BJ (cell line): ENCODE results near the gene SEPTIN1. TPM values are rescaled to one million over a fixed set of nuclear protein-coding genes. Genes with fewer than 3 reads are reported as not detected.
A peak's percentile ranks its signal among the peaks of the same experiment; 100 is the strongest.
"Not testable (repeated sequence)": the region's sequence is repeated elsewhere in the genome, so short reads cannot be mapped to it uniquely, and the experiment has no call there.

Experiments used
- CTCF ChIA-PET: fragments of 350-600 bp; formaldehyde crosslinking; extraction: SDS; loops from one replicate; lab custom pipeline; 2021; ENCODE audit warnings: antibody characterized with exemption, inconsistent platforms; lab: Yijun Ruan, JAX
- POLR2A ChIA-PET: fragments of 300-600 bp; sonication (Branson Sonifier 250); formaldehyde crosslinking; extraction: SDS; loops from one replicate; lab custom pipeline; 2021; ENCODE audit warnings: antibody characterized with exemption; lab: Charles Lee
- DNase-seq: peaks from one replicate; pipeline ENCODE4 v3.0.0-alpha.2; 2011; ENCODE audit warnings: low read depth
- H3K27me3 ChIP-seq: 2 replicates; pipeline ENCODE4 v1.6.0; 2011; ENCODE audit warnings: low read length; ENCODE audit not compliant: control insufficient read depth, insufficient read depth
- H3K36me3 ChIP-seq: 2 replicates; pipeline ENCODE4 v1.5.1; 2011; ENCODE audit warnings: low read length; ENCODE audit not compliant: control insufficient read depth, insufficient read depth
- H3K4me3 ChIP-seq: 2 replicates; pipeline ENCODE4 v1.5.1; 2011; ENCODE audit warnings: low read depth, mild to moderate bottlenecking, control low read depth, low read length
- CTCF ChIP-seq: IDR thresholded peaks from 2 replicates; pipeline ENCODE4 v1.5.1; 2011; ENCODE audit warnings: low read depth, mild to moderate bottlenecking, control low read depth, inconsistent platforms, low read length, moderate library complexity; ENCODE audit not compliant: insufficient read depth
- polyA plus RNA-seq: library from polyadenylated mRNA; depleted of rRNA; stranded (reverse); fragments of >200 nt; gene quantifications from 2 replicates; pipeline ENCODE4 v1.2.3, GENCODE V29; 2011; rRNA removed
- small RNA-seq: library from RNA; depleted of rRNA; stranded (forward); fragments of <200 nt; gene quantifications from one replicate; pipeline ENCODE3, GENCODE V24; 2012; ENCODE audit warnings: low replicate concordance, low read depth; ENCODE audit not compliant: insufficient read length

Gene SEPTIN1
- polyA plus RNA-seq, 1 experiment: 0.17 TPM

- no peak for DNase-seq
Observed at GRCh38 chr16:30335598-30336474, 46.5 kb downstream of the SEPTIN1 start.

GRCh38 chr16:30335028-30335597 lies 47.2 kb downstream of the SEPTIN1 start:
- ChIA-PET CTCF (interaction anchor here (0.7 kb wide), 1 partner anchor 35 kb away, joined by 3 read pairs; the partner anchor contains the start of gene TBC1D10B), POLR2A (interaction anchor here (0.6 kb wide), 1 partner anchor 63 kb away, joined by 7 read pairs; no protein-coding TSS in a partner anchor)
- not testable (repeated sequence) for H3K27me3 ChIP-seq, DNase-seq, H3K36me3 ChIP-seq
- H3K4me3 ChIP-seq: peak overlapping the region; percentile 82

More at GRCh38 chr16:30335598-30336474, 46.5 kb downstream of the SEPTIN1 start:
- CTCF ChIA-PET: interaction anchor here (0.7 kb wide), 1 partner anchor 35 kb away, joined by 3 read pairs; the partner anchor contains the start of gene TBC1D10B
- TF ChIP-seq CTCF: no peak
- Histone ChIP-seq H3K36me3 (no peaks in the 10 kb centered on the region), H3K27me3 (no peaks in the 10 kb centered on the region), H3K4me3 (peak overlapping the region; percentile 39)
- POLR2A ChIA-PET: no interaction called here

GRCh38 chr16:30334473-30334989 lies 47.8 kb downstream of the SEPTIN1 start:
- peak overlapping the region; percentile 82 for H3K4me3 ChIP-seq
- H3K36me3 ChIP-seq, DNase-seq, CTCF ChIA-PET, H3K27me3 ChIP-seq: not testable (repeated sequence)
- POLR2A ChIA-PET: interaction anchor here (0.6 kb wide), 1 partner anchor 64 kb away, joined by 7 read pairs; no protein-coding TSS in a partner anchor

Small RNA genes lying within 50 kb of the gene (small RNA-seq; reads per million reads assigned to genes)
- not detected for gene RF00406

Other genes starting within 250 kb of the SEPTIN1 start
- gene CORO1A, start 199.0 kb downstream of the SEPTIN1 start, polyA plus RNA-seq: 1.6 and 2.6 TPM in 2 replicates
- gene BOLA2B, start 188.9 kb downstream of the SEPTIN1 start, polyA plus RNA-seq: 32.0 and 50.2 TPM in 2 replicates
- gene SLX1A, start 188.7 kb downstream of the SEPTIN1 start, polyA plus RNA-seq: 7.5 and 19.8 TPM in 2 replicates
- gene SULT1A3, start 183.3 kb downstream of the SEPTIN1 start, polyA plus RNA-seq: 6.2 TPM in 2 replicates
- 0.92 and 0.93 TPM in 2 replicates for gene NPIPB13, start 134.1 kb downstream of the SEPTIN1 start, polyA plus RNA-seq
- gene CD2BP2, start 27.3 kb downstream of the SEPTIN1 start, polyA plus RNA-seq: 48.2 and 50.3 TPM in 2 replicates
- 11.3 and 16.5 TPM in 2 replicates for gene TBC1D10B, start 12.1 kb downstream of the SEPTIN1 start, polyA plus RNA-seq
- 0.59 and 0.69 TPM in 2 replicates for gene MYL11, start 7.8 kb downstream of the SEPTIN1 start, polyA plus RNA-seq
- 2.8 and 4.6 TPM in 2 replicates for gene ZNF48, start 12.9 kb upstream of the SEPTIN1 start, polyA plus RNA-seq
- gene ZNF771, start 25.0 kb upstream of the SEPTIN1 start, polyA plus RNA-seq: 6.8 and 7.9 TPM in 2 replicates
- 27.5 and 33.9 TPM in 2 replicates for gene DCTPP1, start 47.5 kb upstream of the SEPTIN1 start, polyA plus RNA-seq
- gene SEPHS2, start 63.3 kb upstream of the SEPTIN1 start, polyA plus RNA-seq: 44.4 and 50.3 TPM in 2 replicates
- gene ITGAL, start 90.2 kb upstream of the SEPTIN1 start, polyA plus RNA-seq: 0.06 TPM in 2 replicates
- 14.0 and 17.2 TPM in 2 replicates for gene ZNF768, start 144.0 kb upstream of the SEPTIN1 start, polyA plus RNA-seq
- gene ZNF747, start 152.3 kb upstream of the SEPTIN1 start, polyA plus RNA-seq: 5.5 and 6.4 TPM in 2 replicates
- gene ZNF764, start 175.8 kb upstream of the SEPTIN1 start, polyA plus RNA-seq: 2.3 and 2.6 TPM in 2 replicates
- gene ZNF688, start 189.2 kb upstream of the SEPTIN1 start, polyA plus RNA-seq: 6.3 and 8.8 TPM in 2 replicates
- gene ZNF785, start 203.1 kb upstream of the SEPTIN1 start, polyA plus RNA-seq: 6.6 TPM in 2 replicates
- gene ZNF689, start 227.8 kb upstream of the SEPTIN1 start, polyA plus RNA-seq: 3.6 and 4.1 TPM in 2 replicates